Measurements from ENCODE around the gene SIT1.
A peak's percentile ranks its signal among the peaks of the same experiment; 100 is the strongest.
"Not testable (repeated sequence)": the region's sequence is repeated elsewhere in the genome, so short reads cannot be mapped to it uniquely, and the experiment has no call there.

SIT1 gene

GRCh38 chr9:35635730-35636129, 15.0 kb downstream of the SIT1 start:
- DNase-seq: no peak

GRCh38 chr9:35629597-35629996, 21.1 kb downstream of the SIT1 start:
- no peak for DNase-seq

- DNase-seq: no peak
These were observed 22.2 kb downstream of the SIT1 start for GRCh38 chr9:35628389-35628991.

GRCh38 chr9:35627575-35627974, 23.2 kb downstream of the SIT1 start:
- DNase-seq: no peak

GRCh38 chr9:35619800-35620158, 31.0 kb downstream of the SIT1 start:
- DNase-seq: no peak

GRCh38 chr9:35618854-35619799, 31.6 kb downstream of the SIT1 start:
- no peak for DNase-seq

- DNase-seq: no peak
These were observed 32.4 kb downstream of the SIT1 start, which contains the start of gene CD72 for GRCh38 chr9:35618325-35618727. TSS of gene CD72 (minus strand) at chr9:35618413. CDS start at chr9:35618303, 110 bp downstream.

- no peak for DNase-seq
These were observed 33.2 kb downstream of the SIT1 start for GRCh38 chr9:35617548-35617947.

GRCh38 chr9:35616681-35617459, 33.9 kb downstream of the SIT1 start:
- no peak for DNase-seq

- no peak for DNase-seq
These were observed 34.6 kb downstream of the SIT1 start for GRCh38 chr9:35615981-35616680.

GRCh38 chr9:35612843-35613242, 37.9 kb downstream of the SIT1 start:
- DNase-seq: no peak

GRCh38 chr9:35612066-35612465, 38.7 kb downstream of the SIT1 start:
- DNase-seq: not testable (repeated sequence)

- DNase-seq: no peak
These were observed 39.4 kb downstream of the SIT1 start for GRCh38 chr9:35611230-35611797.

- DNase-seq: no peak
These were observed 40.9 kb downstream of the SIT1 start for GRCh38 chr9:35609820-35610163.

GRCh38 chr9:35609001-35609819, 41.5 kb downstream of the SIT1 start:
- no peak for DNase-seq

GRCh38 chr9:35608221-35608620, 42.5 kb downstream of the SIT1 start:
- no peak for DNase-seq

- DNase-seq: no peak
These were observed 44.0 kb downstream of the SIT1 start for GRCh38 chr9:35606726-35607125.

- no peak for DNase-seq
These were observed 44.6 kb downstream of the SIT1 start for GRCh38 chr9:35606138-35606504.

- DNase-seq: no peak
These were observed 45.2 kb downstream of the SIT1 start for GRCh38 chr9:35605351-35606137.

- peak; percentile 43 for DNase-seq
These were observed 46.0 kb downstream of the SIT1 start, which contains the start of gene TESK1 for GRCh38 chr9:35604578-35605350. TSS of gene TESK1 (plus strand) at chr9:35605262. CDS start at chr9:35605620, 358 bp downstream.

All from NCI-H510A (cell line).